HG03045 (cell line): ENCODE data around the gene SPO11.

Source experiments
- ATAC-seq: cut with Tn5 transposase; IDR thresholded peaks from one replicate; pipeline ENCODE4 v1.9.1; 2021; ENCODE audit warnings: mild to moderate bottlenecking, moderate library complexity; ENCODE audit not compliant: unreplicated experiment

Gene SPO11

DNA sequence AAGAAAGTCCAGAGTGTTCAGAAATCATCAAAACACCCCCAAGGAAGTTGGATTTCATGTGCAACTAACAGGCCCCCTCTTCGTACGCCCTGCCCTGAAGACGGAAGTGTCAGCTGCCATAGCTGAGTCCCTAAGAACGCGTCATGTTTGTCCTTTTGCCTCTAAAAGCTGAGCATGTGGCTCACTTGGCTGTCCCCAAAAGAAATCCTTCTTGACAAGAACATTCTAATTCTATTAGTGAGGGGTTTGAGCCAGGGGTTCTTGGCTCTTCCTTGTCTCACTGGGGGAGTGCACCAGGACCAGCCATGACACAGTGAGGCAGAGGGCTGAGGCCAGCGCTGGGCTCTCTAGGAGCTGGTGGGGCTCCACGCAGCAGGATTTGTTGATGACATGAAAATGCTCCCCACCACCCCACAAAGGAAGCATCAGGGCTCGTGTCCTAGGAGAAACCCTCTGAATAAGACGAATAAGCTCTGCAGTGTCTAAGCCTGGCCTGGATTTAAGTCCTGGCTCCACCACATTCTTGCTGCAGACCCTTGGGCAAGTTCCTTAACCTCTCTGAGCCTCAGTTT, 20.0 kb upstream of the SPO11 start:
- ATAC-seq: no peak

DNA sequence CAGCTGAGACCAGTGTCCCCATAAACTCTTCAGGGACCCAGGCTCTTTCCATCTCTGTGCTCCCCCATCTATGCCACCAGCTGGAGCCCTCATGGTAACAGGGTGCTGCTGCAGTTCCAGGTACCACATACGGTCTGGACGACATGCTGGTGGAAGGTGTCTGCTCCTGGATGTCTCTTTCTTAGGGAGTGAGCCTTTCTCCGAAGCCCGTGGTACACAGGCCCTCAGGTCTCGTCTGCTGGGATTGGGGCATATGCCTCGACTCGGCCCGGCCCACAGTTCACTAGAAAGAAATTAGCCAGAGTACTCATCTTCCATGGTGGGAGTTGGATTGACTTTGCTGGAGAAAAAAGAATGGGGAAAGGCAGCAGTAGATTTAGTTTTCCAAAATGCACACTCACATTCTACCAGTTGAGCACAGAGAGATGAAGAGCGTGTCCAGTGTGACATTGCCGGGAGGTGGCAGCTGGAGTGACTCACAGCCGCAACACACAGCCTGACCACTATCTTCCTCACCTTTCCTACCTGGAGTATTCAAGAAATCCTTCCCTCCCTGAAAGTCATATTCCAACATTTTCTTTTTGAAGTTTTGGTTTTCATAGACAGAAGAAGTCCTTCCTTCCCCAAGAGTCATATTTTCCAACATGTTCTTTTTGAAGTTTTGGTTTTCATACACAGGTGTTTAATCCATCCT, 18.6 kb upstream of the SPO11 start:
- no peak for ATAC-seq

DNA sequence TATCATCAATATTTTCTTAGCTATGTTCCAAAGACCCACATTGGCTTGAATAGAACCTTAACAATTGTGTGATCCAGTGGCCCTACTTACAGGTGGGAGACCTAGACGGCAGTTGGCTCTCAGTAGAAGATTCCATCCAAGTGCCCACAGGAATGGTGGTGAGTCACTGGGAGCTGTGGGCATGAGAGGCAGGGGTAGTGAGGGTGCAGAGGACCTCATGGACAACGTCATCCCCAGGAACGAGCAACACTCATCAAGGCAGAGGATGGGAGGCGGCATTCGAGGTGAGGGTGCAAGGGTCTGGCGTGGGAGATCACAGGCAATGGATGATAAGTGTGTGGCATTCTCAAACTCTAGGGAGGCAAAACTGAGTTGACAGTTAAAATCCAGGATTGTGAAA, 17.5 kb upstream of the SPO11 start:
- no peak for ATAC-seq

DNA sequence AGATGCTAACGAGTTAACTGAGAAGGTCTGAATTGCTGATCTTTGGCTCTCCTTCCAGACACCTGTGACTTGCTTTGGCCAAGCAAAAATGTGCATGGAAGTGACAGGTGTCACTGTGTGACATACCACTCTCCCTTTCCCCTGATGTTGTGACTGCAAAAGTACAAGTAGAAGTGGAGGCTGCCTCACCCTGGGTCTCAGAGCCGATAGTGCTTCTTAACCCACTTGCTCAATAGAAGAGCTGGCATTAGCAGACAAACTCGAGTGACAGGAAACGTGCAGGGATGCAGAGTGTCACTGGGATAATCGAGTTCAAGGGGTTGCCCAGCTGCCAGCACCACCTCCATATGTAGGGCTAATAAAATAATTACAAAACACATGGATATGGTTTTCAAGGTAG, 16.4 kb upstream of the SPO11 start:
- no peak for ATAC-seq

DNA sequence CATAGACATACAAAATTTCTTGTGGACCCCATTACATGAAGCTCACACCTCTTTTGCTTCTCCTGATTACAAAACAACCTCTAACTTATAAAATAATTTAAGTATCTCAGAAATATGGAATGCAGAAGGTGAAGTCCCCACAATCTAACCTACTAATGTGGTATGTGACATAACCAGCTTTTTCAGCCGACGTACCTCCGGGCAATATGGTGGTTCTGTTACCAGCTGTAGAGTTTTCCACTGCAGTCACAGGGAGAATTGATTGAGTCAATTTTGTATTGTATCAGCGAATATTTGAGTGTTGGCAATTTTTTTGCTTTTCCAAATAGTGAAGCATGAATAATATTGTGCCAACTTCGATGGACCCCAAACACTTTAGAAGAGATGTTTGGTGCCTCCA, 15.7 kb upstream of the SPO11 start:
- ATAC-seq: no peak

DNA sequence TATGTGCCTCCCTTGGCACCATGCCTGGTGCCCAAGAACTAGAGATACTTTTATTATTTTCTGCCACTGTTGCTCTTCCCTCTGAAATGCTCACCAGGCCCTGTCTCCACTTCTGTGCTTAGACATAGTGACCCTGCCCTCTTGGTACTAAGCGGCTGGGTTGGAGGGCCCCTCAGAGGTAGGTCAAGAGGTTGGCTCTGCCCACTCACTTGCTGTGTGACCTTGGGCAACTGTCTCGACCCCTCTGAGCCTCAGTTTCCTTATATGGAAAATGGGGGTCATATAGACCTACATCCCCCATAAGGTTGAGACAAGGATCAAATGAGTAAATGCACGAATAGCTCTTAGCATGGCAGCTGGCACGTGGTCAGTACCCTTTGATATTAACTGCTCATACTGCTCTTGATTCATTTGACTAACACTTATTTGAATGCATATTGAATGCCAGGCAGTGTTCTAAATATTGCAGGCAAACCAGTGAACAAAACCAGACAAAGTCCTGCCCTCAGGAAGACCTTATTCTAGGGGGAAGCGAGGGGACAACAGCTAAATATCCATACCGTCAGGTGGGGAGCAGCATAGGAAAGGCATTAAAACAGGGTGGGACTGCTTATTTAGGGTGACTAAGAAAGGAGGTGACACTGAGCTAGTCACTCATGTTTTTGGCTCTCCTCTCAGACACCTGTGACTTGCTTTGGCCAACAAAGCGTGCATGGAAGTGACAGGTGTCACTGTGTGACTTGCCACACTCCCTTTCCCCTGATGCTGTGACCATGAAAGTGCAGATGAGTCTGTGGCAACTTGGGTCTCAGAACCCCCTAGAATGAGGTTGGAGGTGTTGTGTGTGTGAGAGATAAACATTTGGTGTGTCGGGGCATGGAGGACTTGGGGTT, 14.3 kb upstream of the SPO11 start:
- ATAC-seq: no peak

DNA sequence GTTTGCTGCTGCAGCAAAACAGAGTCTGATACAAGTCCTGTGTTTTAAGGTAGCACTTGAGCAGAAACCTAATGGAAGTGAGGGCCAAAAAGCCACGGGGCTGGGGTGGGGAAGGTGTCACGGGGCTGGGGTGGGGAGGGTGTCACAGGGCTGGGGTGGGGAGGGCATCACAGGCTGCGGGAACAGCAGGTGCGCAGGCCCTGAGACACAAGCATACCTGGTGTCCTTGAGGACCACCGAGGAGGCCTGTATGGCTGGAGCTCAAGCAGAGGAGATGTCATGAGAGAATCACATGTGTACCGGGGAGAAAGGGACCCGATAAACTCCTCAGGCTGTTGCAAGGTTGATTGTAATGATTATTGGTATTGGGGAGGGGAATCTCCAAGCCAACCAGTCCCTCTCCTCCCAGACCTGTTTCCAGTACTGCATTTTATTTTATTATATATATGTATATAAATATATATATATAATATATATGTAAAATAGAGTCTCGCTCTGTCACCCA, 13.6 kb upstream of the SPO11 start:
- no peak for ATAC-seq

DNA sequence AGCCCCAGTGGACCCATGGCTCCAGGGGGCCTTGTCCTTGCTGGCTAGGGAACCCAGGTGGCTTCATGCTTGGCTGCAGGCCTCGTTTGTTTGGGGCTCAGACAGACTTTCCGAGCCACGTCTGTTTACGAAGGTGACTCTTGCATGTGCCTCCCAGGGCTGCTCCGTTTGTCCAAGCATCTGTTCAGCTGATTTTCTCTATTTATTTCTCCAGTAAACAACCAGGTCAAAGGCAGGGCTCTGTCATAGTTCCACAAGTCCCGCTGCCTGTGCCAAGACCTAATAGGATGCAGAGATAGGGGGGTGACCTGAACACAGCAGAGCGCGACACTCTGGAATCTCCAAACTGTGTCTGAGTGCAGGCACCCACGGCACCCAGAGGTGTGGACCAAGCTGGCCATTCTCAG, 12.8 kb upstream of the SPO11 start:
- ATAC-seq: no peak

DNA sequence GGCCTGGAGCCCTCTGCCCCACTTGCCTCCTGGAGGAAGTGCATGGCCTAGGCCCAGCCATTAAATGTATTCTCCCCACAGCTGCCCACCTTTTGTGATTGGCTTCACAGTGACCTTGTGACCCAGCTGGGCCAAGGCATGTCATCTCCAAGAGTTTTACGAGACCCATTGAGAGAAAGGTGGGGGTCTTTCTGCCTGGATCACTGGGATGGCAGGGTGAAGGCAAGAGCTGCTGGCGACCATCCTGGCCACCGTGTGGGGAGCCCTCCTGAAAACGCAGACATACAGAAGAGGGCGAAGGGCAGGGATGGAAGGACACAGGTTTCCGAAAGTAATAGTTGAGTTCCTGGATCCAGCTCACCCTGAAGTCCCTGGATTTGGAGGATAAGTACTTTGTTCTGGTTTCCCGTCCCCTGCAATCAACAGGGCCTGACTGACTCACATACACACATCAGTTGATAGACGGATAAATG, 12.3 kb upstream of the SPO11 start:
- ATAC-seq: no peak

DNA sequence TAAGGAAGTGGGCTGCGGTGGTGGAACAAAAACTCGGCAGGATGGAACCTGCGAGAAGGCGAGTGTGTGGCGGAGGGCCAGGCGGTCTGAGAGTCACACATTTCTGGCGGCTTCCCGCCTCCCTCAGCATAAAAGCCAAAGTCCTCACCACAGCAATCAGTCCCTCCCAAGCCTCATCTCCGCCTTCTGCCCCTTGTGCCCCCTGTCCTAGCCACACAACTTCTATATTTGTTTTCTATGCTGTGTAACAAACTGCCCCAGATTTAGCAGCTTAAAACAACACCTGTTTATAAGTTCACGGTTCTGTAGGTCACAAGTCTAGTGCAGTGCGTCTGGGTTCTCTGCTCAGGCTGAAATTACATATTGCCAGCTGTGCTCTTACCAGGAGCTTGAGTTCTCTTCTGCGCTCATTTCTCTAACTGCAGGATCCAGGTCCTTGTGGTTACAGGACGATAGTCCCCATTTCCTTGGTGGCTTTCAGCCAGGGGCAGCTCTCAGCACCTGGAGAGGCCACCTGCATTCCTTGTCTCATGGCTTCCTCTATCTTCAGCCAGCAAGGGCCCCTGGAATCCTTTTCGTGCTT, 11.7 kb upstream of the SPO11 start:
- no peak for ATAC-seq

DNA sequence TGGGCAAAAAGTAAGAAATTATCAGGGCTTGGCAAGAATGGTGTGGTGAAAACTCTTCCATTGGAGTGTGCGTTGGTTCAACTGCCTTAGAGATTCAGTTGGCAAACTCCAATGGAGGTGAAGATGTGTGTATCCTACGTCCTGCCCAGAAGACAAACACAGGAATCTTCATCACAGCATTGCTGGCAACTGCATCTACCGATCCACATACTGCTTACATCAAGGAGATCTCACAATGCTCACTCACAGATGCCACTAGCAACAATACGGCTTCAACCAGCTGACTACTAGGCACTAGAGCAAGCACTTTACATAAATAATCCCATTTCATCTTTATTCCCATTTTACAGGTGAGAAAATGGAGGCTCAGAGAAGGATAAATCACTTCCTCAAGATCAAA, 10.0 kb upstream of the SPO11 start:
- ATAC-seq: no peak

DNA sequence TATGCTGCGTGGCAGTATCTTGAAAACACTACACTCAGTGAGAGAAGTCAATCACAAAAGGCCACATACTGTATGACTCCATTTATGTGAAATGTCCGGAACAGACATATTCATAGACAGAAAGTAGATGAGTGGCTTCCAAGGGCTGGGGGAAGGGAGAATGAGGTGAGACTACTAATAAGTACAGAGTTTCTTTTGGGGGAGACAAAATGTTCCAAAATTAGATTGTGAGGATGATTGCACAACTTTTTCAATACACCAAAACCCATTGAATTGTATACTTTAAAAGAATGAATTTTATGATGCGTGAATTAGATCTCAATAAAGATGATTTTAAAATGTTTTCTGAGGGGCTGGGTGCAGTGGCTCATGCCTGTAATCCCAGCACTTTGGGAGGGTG, 9.2 kb upstream of the SPO11 start:
- no peak for ATAC-seq

DNA sequence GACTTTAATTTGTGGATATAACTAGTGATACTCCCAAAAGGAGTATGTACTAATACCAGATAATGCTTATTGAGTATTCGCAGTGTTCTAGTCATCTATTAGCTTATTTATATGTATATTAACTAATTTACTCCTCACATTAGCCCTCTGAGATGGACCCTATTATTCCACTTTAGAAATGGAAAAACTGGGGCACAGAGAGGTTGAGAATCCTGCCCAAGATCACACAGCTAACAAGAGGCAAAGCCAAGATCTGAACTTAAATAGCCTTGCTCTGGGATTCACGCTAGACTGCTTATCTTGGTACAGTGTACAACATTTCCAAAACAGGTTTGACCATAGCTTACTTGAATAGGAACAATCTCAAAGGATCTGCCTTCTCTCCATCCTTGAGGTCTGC, 8.5 kb upstream of the SPO11 start:
- no peak for ATAC-seq

DNA sequence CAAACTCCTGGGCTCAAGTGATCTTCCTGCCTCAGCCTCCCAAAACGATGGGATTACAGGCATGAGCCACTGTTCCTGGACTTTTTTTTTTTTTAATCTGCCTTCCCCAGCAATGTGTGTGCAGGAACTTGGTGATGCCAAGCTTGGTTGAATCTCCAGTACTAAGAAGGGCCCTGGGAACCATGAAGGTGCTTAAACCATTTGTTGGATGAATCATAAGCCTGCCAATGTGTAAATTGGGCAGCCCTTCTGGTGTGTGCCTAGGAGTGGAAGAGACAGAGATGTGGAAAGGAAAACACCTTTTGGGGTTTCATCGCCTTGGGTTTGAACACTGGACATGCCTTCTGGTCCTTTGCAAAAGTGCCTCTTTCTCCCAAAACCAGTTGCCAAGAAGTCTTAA, 7.1 kb upstream of the SPO11 start:
- no peak for ATAC-seq

DNA sequence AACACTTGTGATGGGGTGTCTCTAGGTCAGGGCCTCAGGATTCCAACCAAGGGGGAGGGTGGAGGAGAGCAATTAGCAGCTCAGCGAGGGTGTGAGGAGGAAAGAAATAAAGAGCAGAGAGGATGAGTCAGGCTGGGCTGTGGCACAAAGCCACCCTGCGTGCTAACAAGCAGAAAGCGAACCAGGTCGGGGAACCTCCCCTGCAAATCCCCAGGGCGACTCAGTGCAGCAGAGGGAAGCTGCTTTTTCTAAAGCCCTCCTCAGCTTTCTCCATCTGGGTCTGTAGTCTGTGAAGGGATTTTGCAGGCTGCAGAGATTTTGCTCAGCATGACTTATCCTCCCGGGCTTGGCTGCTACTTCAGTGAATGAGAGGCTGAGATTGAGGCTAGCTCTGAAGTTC, 6.6 kb upstream of the SPO11 start:
- ATAC-seq: no peak

DNA sequence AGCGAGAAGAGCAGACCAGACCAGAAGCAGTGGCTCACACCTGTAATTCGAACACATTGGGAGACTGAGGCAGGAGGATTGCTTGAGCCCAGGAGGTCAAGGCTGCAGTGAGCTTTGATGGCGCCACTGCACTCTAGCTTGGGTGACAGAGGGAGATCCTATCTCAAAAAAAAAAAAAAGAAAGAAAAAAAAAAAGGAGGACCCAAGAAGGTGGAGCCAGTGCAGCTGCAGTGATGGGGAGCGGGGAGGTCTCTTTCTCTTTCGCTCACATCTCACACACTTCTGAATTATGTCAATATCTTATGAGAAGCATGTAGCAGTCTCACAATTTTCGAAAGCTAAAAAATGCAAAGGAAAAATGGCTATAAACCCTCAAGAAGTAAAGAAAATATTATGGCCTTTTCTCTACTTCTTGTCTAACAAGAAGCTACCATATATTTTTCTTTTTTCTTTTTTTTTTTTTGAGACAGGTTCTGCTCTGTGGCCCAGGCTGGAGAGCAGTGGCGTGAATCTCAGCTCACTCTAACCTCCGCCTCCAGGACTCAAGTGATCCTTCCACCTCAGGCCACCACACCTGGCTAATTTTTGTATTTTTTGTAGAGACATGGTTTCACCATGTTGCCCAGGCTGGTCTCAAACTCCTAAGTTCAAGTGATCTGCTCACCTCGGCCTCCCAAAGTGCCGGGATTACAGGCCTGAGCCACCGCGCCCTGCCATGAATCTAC, 3.8 kb upstream of the SPO11 start:
- ATAC-seq: no peak

DNA sequence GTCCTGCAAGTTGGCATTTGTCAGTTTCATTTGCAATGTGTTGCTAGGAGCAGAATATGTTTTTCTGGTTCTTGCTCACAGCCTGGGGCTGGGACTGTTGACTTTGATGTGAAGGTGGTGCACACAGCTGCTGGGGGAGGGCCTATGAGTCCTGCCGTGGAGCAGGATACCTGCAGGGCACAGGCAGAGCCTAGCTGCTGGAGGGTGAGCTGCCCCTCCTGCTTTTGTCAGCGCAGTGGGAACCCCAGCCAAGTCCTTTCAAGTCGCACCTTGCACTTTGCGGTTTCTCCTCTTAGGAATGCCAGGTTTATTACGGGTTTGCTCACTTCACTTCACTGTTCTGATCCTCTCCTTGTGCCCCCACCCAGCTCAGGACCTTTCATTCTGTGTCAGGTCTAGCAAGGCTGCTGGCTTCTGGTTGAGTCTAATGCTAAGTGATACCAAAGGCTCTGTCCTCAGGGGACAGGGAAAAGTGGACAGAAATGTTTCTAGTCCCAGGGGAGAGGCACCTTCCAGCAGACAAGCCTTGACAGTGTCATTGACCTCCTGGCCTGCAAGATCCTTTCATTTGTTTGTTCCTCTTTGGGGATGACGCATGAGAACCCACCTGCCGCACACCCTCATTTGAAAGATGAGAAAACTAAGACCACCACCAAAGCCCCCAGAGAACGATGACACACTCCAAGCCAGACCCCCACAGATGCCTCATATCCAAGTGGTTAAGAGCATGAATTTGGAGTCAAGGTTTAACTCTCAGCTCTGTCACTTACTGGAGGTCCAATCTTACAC, 2.7 kb upstream of the SPO11 start:
- no peak for ATAC-seq

DNA sequence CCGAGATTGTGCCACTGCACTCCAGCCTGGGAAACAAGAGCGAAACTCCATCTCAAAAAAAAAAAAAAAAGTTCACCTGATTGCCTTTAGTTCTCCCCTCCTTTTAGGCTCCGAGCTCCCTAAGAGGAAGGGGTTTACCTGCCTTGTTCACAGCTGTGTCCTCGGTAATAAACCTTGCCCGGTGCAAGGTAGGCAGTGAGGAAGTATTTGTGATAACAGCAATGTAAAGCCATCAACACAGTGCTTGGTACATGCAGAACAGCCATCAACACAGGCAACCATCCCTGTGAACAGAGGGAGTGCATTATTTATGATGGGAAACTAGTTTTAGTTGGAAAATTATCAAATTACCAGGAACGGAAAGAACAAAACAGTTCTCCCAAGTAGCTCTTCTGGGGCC, 1.8 kb upstream of the SPO11 start:
- ATAC-seq: no peak

DNA sequence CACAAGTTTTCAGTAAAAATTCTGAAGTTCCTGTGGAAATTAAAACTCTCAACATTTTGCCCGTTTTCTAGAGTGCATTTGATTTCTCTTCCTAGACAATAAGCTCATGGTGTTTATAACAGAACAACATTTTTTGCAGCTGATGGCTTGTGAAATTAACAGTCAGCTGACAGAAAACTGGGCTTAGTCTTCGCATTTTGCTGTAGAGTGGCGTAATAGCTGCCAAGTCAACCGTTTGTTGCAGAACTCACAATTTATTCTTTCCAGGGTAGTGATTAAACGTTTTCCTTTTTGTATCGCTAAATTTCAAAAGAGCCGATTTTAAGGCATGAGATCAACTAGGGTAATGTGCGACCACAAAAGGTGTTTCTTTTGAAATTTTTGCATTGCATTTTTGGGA, 1.4 kb downstream of the SPO11 start:
- no peak for ATAC-seq
